KOPT-K1 (cell line): ENCODE data around the gene SCAMP1.
"Not testable (repeated sequence)": the region's sequence is repeated elsewhere in the genome, so short reads cannot be mapped to it uniquely, and the experiment has no call there.

ENCODE experiments used
- H3K27ac ChIP-seq: fragments of 200-600 bp; sonication (generic); 2 replicates; pipeline ENCODE4 v1.5.1; 2016; ENCODE audit warnings: antibody characterized with exemption, mild to moderate bottlenecking, low read depth, low read length; ENCODE audit not compliant: poor library complexity, severe bottlenecking
- H3K36me3 ChIP-seq: fragments of 200-600 bp; sonication (generic); 2 replicates; pipeline ENCODE4 v1.5.1; 2017; ENCODE audit warnings: antibody characterized with exemption, mild to moderate bottlenecking, low read length, moderate library complexity; ENCODE audit not compliant: insufficient read depth
- H3K9me3 ChIP-seq: fragments of 200-600 bp; sonication (generic); 2 replicates; pipeline ENCODE4 v1.5.1; 2017; ENCODE audit warnings: antibody characterized with exemption, low read length, mild to moderate bottlenecking; ENCODE audit not compliant: insufficient read depth, poor library complexity, severe bottlenecking

SCAMP1 gene

GRCh38 chr5:78430866-78431265 is 70.4 kb downstream of the SCAMP1 start:
- H3K36me3 ChIP-seq = peaks cover 3% of the 10 kb centered on the region; the same call in 1 of the 2 replicates

DNA sequence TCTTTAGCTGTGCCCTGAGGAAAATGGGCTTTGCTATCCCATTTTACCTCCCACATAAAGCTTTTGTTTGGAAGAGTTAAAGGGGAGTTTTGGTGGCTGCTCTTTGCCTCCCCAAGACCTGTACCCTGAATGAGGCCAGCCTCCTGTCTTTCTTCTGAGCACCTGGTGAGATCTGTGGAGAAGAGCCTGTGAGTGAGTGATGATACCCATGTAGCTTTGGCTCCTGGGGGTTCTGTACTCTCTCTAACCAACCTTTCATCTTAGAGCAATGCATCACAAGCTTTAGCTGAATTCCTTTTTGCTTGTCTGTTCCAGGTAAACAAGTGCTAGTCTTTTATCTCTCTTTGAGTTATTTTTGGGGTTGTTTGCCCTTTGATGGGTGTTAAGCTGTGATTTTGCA is 73.6 kb downstream of the SCAMP1 start:
- H3K36me3 ChIP-seq = 0 out of 2 replicates have a peak, but pooled peaks cover 3% of the 10 kb centered on the region
- no peak overlapping the region for H3K27ac ChIP-seq
- no peaks in the 10 kb centered on the region for H3K9me3 ChIP-seq

More at GRCh38 chr5:78430866-78431265, 70.4 kb downstream of the SCAMP1 start:
- H3K9me3 ChIP-seq = peaks cover 9% of the 10 kb centered on the region
- H3K27ac ChIP-seq = no peak overlapping the region

- no peak overlapping the region for H3K27ac ChIP-seq
- H3K36me3 ChIP-seq = no peaks in the 10 kb centered on the region
- H3K9me3 ChIP-seq = no peaks in the 10 kb centered on the region
Measured at GRCh38 chr5:78447775-78448424, 87.5 kb downstream of the SCAMP1 start.

- Histone ChIP-seq H3K36me3 (no peaks in the 10 kb centered on the region), H3K9me3 (no peaks in the 10 kb centered on the region), H3K27ac (no peak overlapping the region)
Measured at GRCh38 chr5:78449103-78449502, 88.7 kb downstream of the SCAMP1 start.

DNA sequence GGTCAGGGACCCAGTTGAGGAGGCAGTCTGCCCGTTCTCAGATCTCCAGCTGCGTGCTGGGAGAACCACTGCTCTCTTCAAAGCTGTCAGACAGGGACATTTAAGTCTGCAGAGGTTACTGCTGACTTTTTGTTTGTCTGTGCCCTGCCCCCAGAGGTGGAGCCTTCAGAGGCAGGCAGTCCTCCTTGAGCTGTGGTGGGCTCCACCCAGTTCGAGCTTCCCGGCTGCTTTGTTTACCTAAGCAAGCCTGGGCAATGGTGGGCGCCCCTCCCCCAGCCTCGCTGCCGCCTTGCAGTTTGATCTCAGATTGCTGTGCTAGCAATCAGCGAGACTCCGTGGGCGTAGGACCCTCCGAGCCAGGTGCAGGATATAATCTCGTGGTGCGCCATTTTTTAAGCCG is 97.1 kb downstream of the SCAMP1 start:
- not testable (repeated sequence) for H3K9me3 ChIP-seq, H3K36me3 ChIP-seq, H3K27ac ChIP-seq

GRCh38 chr5:78458843-78459242 is 98.4 kb downstream of the SCAMP1 start:
- Histone ChIP-seq H3K27ac (no peak overlapping the region), H3K9me3 (no peaks in the 10 kb centered on the region), H3K36me3 (no peaks in the 10 kb centered on the region)

DNA sequence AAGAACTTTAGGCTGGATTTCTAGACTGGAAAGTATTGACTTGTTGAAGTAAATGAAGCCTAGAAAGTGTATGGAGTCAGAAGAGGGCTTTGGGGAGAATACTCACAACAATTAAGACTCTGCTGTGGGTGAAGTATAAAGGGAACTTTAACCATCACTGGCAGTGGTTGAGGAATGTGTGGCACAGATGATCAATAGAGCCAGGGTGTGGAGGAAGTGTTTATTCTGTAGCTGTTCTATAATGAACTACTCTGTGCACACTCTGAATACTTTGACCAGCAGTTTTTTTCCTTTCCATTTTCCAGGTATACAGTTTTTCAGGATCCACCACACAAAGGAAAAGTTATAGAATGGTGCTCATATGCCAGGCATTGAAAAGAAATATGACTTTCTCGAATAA is 106.7 kb downstream of the SCAMP1 start:
- no peak overlapping the region for H3K27ac ChIP-seq
- no peaks in the 10 kb centered on the region for H3K9me3 ChIP-seq
- peaks cover 9% of the 10 kb centered on the region; the same call in 1 of the 2 replicates for H3K36me3 ChIP-seq

GRCh38 chr5:78467752-78468357 is 107.4 kb downstream of the SCAMP1 start:
- no peak overlapping the region for H3K27ac ChIP-seq
- H3K36me3 ChIP-seq = peaks cover 9% of the 10 kb centered on the region; the same call in 1 of the 2 replicates
- H3K9me3 ChIP-seq = no peaks in the 10 kb centered on the region

DNA sequence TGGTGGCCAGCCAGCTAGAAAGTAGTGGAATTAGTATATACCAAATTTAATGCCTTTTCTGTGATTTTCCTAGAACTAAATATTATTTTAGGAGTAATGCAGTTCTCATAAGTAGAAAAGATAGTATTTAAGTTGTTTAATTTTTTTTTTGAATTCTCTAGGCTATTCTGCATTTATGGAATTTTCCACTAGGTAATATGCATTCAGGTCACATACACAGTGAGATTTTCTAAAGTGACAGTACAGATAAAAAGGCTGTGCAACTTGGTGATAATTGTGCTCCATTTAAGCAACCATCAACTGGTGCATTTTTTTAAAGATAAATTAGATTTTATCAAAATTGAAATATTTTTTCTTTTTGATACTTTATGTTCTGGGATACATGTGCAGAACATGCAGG is 111.5 kb downstream of the SCAMP1 start:
- Histone ChIP-seq H3K27ac (no peak overlapping the region), H3K9me3 (no peaks in the 10 kb centered on the region), H3K36me3 (peaks cover 5% of the 10 kb centered on the region; the same call in 1 of the 2 replicates)

- H3K27ac ChIP-seq = no peak overlapping the region
- H3K9me3 ChIP-seq = no peaks in the 10 kb centered on the region
- peaks cover 5% of the 10 kb centered on the region; the same call in 1 of the 2 replicates for H3K36me3 ChIP-seq
Measured at GRCh38 chr5:78472469-78473106, 112.2 kb downstream of the SCAMP1 start.

DNA sequence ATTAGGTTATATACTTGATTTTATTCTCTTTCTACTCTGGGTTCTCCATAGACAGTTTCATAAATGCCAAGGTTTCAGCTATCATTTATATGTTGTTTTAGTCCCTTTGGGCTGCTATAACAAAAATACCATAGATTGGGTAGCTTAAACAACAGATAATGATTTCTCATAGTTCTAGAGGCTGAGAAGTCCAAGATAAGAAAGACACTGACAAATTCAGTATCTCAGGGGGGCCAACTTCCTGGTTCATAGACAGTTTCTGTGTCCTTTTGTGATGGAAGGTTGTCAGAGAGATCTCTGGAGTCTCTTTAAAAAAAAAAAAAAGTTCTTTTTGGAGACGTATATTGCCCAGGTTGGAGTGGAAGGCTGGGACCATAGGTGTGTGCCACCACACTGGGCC is 113.3 kb downstream of the SCAMP1 start:
- Histone ChIP-seq H3K36me3 (peaks cover 5% of the 10 kb centered on the region; the same call in 1 of the 2 replicates), H3K9me3 (no peaks in the 10 kb centered on the region), H3K27ac (no peak overlapping the region)

GRCh38 chr5:78475370-78475769 is 115.0 kb downstream of the SCAMP1 start:
- Histone ChIP-seq H3K27ac (no peak overlapping the region), H3K9me3 (no peaks in the 10 kb centered on the region)

DNA sequence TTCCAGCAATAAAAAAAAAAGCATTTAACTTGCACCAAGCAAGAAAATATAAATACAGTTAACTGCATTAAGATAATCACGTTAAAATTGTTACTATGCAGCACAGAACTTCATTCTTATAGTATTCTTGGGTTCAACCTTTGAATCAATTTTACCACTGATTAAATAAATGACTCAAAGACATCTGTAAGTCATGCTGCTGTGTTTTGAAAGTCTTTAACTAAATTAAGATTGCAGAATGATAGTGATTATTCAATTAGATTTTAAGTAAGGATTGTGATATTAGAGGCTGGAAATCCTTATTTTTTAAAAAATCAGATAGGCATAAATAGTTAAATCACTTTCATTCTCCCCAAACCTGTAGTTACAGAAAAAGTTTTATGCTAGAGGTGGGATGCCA is 116.4 kb downstream of the SCAMP1 start:
- Histone ChIP-seq H3K36me3 (peaks cover 5% of the 10 kb centered on the region; the same call in 1 of the 2 replicates), H3K9me3 (no peaks in the 10 kb centered on the region), H3K27ac (no peak overlapping the region)

More at GRCh38 chr5:78475370-78475769, 115.0 kb downstream of the SCAMP1 start:
- H3K36me3 ChIP-seq = peaks cover 5% of the 10 kb centered on the region; the same call in 1 of the 2 replicates

DNA sequence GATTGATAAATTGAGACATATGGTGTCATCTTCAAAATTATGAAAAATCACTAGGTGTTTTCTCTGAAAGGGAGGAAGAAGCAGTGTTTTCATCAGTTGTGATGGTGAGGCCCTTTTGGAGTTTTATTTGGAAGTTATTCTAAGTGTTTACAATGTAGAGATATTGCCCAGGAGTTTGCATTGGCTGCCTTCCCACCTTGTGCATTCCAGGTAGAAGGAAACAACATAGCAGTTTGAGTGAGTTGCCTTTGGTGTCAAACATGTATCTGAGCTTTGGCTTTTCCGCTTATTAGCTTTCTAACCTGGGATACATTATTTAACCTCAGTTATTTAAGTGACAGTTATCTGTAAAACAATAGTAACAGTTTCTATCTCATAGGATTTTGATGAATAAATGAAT is 122.5 kb downstream of the SCAMP1 start:
- H3K27ac ChIP-seq = no peak overlapping the region
- H3K36me3 ChIP-seq = no peaks in the 10 kb centered on the region
- H3K9me3 ChIP-seq = no peaks in the 10 kb centered on the region

- Histone ChIP-seq H3K9me3 (no peaks in the 10 kb centered on the region), H3K27ac (peak overlapping the region; percentile 24), H3K36me3 (no peaks in the 10 kb centered on the region; the same call in none of the 2 replicates)
Measured at GRCh38 chr5:78483809-78484521, 123.5 kb downstream of the SCAMP1 start.
